ENCODE measurements around the gene MAP3K4.

Gene MAP3K4

GRCh38 chr6:161128680-161129196 lies 137.2 kb downstream of the MAP3K4 start:
- no peak for DNase-seq

- no peak for DNase-seq
These were observed 139.0 kb downstream of the MAP3K4 start for GRCh38 chr6:161130541-161130940.

GRCh38 chr6:161130967-161131766 lies 139.6 kb downstream of the MAP3K4 start:
- DNase-seq, result no peak

- DNase-seq, result no peak
These were observed 140.8 kb downstream of the MAP3K4 start for GRCh38 chr6:161132384-161132783.

- no peak for DNase-seq
These were observed 142.4 kb downstream of the MAP3K4 start for GRCh38 chr6:161133963-161134362.

GRCh38 chr6:161134550-161135298 lies 143.2 kb downstream of the MAP3K4 start:
- no peak for DNase-seq

GRCh38 chr6:161135695-161136591 lies 144.4 kb downstream of the MAP3K4 start:
- DNase-seq, result no peak

- DNase-seq, result no peak
These were observed 145.1 kb downstream of the MAP3K4 start for GRCh38 chr6:161136655-161137054.

GRCh38 chr6:161137320-161137719 lies 145.8 kb downstream of the MAP3K4 start:
- no peak for DNase-seq

- no peak for DNase-seq
These were observed 146.4 kb downstream of the MAP3K4 start for GRCh38 chr6:161137839-161138542.

GRCh38 chr6:161138543-161139303 lies 147.2 kb downstream of the MAP3K4 start:
- DNase-seq, result no peak

GRCh38 chr6:161139304-161139765 lies 147.8 kb downstream of the MAP3K4 start:
- DNase-seq, result no peak

- DNase-seq, result no peak
These were observed 148.4 kb downstream of the MAP3K4 start for GRCh38 chr6:161139766-161140553.

- no peak for DNase-seq
These were observed 148.9 kb downstream of the MAP3K4 start for GRCh38 chr6:161140554-161140875.

GRCh38 chr6:161141173-161141572 lies 149.6 kb downstream of the MAP3K4 start:
- no peak for DNase-seq

GRCh38 chr6:161142957-161143296 lies 151.4 kb downstream of the MAP3K4 start:
- no peak for DNase-seq

- no peak for DNase-seq
These were observed 152.3 kb downstream of the MAP3K4 start for GRCh38 chr6:161143663-161144430.

GRCh38 chr6:161150136-161150535 lies 158.6 kb downstream of the MAP3K4 start:
- no peak for DNase-seq

- DNase-seq, result no peak
These were observed 159.0 kb downstream of the MAP3K4 start for GRCh38 chr6:161150566-161150965.

GRCh38 chr6:161151059-161151645 lies 159.6 kb downstream of the MAP3K4 start:
- DNase-seq, result no peak

Measured in NCI-H526 (cell line).